Prostate gland (tissue), 2 donors: ENCODE data around the gene COLQ.

ENCODE experiments used
- POLR2A ChIP-seq: fragments of 450-650 bp; IDR thresholded peaks from one replicate; pipeline ENCODE4 v1.6.1; 2016; ENCODE audit warnings: antibody characterized with exemption, mild to moderate bottlenecking
- TF ChIP-seq, protein P1 (sequence below), 4 experiments: fragments of 200-600 bp in 2 of 4; fragments of 450-650 bp in 2 of 4; sonication (generic) in 2 of 4; IDR thresholded peaks; 1 replicate in 3 of 4; 2 replicates in 1 of 4; pipeline ENCODE4 v1.5.1; 2016 to 2019; ENCODE audit warnings: antibody characterized with exemption in 4 of 4, mild to moderate bottlenecking in 2 of 4, moderate library complexity in 2 of 4

DNA sequence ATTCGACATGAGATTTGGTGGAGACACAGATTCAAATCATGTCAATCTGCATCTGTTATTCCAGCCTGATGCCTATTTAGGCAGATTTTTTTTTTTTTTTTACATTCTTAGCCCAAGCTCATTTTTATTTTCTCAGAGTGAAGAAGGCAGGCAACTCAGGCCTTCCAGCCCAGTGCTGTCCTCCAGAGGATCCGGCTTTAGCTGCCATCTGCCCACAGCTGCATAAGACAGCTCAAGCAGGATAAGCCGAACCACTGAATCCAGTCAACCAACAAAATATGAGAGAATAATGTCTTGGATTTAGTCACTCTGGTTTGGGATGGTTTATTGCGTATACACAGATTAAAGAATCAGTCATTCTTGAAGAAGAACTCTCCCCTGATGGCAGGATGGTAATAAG, 19.9 kb upstream of the COLQ start:
- TF ChIP-seq POLR2A, result no peak
- TF ChIP-seq, protein P1, sequence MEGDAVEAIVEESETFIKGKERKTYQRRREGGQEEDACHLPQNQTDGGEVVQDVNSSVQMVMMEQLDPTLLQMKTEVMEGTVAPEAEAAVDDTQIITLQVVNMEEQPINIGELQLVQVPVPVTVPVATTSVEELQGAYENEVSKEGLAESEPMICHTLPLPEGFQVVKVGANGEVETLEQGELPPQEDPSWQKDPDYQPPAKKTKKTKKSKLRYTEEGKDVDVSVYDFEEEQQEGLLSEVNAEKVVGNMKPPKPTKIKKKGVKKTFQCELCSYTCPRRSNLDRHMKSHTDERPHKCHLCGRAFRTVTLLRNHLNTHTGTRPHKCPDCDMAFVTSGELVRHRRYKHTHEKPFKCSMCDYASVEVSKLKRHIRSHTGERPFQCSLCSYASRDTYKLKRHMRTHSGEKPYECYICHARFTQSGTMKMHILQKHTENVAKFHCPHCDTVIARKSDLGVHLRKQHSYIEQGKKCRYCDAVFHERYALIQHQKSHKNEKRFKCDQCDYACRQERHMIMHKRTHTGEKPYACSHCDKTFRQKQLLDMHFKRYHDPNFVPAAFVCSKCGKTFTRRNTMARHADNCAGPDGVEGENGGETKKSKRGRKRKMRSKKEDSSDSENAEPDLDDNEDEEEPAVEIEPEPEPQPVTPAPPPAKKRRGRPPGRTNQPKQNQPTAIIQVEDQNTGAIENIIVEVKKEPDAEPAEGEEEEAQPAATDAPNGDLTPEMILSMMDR (IDR thresholded peaks at IDR 0.05), result no peak
